ENCODE data around the gene PCBP3. TPM values are rescaled to one million over a fixed set of nuclear protein-coding genes. Genes with fewer than 3 reads are reported as not detected.

The PCBP3 gene
- total and polyA plus RNA-seq, 2 of the 13 experiments (the other 11 are each of a cell fraction or from before 2014, with no cell fraction given) = not detected

DNA sequence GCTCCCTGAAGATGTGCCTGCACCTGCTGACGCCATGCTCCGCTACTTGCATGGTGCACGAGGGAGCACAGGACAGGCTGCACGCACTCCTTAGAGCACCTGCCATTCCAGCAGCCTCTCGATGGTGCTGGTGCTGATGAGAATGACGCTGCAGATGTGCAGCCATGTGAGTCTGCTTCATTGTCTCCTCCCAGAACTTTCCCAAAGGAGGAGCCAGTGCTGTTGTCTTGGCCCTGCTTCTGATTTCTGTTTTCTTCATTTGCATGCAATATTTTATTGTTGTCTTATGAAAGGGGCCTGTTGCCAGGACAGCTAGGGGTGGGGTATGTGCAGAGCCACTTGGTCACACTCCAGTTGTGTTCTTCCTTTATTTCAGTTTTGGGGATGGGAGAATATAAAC is 70.1 kb downstream of the PCBP3 start:
- Histone ChIP-seq H3K27me3 (ENCODE audit: control insufficient read depth in 1 of 2, insufficient read depth in 2 of 2, low read length in 2 of 2) (peaks cover 0 to 16% of the 10 kb centered on the region in 2 experiments; a peak in 2 of 5 replicates), H3K9ac (ENCODE audit: insufficient read depth, low read depth, low read length) (no peak overlapping the region), H3K27ac (ENCODE audit: extremely low read length, insufficient read depth, low read length) (no peak overlapping the region), H2AFZ (ENCODE audit: low read length) (no peak overlapping the region), H4K20me1 (ENCODE audit: insufficient read depth, low read length) (no peaks in the 10 kb centered on the region), H3K4me2 (ENCODE audit: low read depth, low read length) (no peak overlapping the region), H3K9me3 (ENCODE audit: low read length) (no peaks in the 10 kb centered on the region), H3K4me3 (replicated peaks in 1 of 3; ENCODE audit: insufficient read depth in 1 of 3, low read depth in 2 of 3, low read length in 3 of 3) (no peak overlapping the region), H3K79me2 (ENCODE audit: insufficient read depth, low read length) (no peaks in the 10 kb centered on the region), H3K36me3 (replicated peaks in 1 of 2; ENCODE audit: control insufficient read depth in 1 of 2, insufficient read depth in 2 of 2, low read length in 2 of 2) (no peaks in the 10 kb centered on the region), H3K4me1 (ENCODE audit: insufficient read depth, low read length) (no peaks in the 10 kb centered on the region)
- intact Hi-C loops (cut with micrococcal nuclease; ENCODE audit: unreplicated experiment) = no loop called here
- POLR2A ChIA-PET = no interaction called here
- ATAC-seq (no peak), DNase-seq (ENCODE audit: low spot score) (no peak), FAIRE-seq (no peak)
- TF ChIP-seq RFX1 (IDR thresholded peaks at IDR 0.05) (no peak), ZNF547 (CRISPR knock-in tag; IDR thresholded peaks at IDR 0.05) (no peak), FOSL1 (CRISPR knock-in tag; IDR thresholded peaks at IDR 0.05; ENCODE audit: borderline replicate concordance) (no peak), ADNP (CRISPR knock-in tag; IDR thresholded peaks at IDR 0.05) (no peak)
- BruUV-seq (replicated peaks) = no TSS peak
- CTCF ChIA-PET (ENCODE audit: low intra/inter-chr PET ratio, low total read pairs) = no interaction called here
- in situ Hi-C loops (cut with HindIII; ENCODE audit: extremely low pct_ligation_motif_present, low pct_unique_long_range_greater_than_20kb) = no loop called here
- 18% methylated on average over 6 of the region's 6 CpGs for WGBS (ENCODE audit: low lambda C conversion rate)

DNA sequence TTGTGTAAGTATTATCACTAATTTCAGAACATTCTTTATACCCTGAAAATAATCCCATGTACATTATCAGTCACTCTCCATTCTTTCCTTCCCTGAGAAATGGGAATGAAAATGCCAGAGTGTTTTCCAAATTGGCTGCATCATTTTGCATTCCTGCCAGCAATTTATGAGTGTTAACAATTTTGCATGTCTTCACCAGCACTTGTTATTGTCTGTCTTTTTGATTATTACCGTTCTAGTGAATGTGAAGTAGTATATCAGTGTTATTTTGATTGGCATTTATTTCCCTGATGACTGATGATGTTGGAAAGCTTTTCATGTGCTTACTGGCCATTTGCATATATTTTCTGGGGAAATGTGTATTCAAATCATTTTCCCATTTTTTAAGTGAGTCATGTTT is 71.9 kb downstream of the PCBP3 start:
- H3K79me2 ChIP-seq (ENCODE audit: insufficient read depth, low read length) = no peaks in the 10 kb centered on the region
- H3K4me3 ChIP-seq (replicated peaks in 1 of 3; ENCODE audit: insufficient read depth in 1 of 3, low read depth in 2 of 3, low read length in 3 of 3) = no peak overlapping the region
- FAIRE-seq (no peak), ATAC-seq (no peak), DNase-seq (ENCODE audit: low spot score) (no peak)
- ChIA-PET CTCF (ENCODE audit: low intra/inter-chr PET ratio, low total read pairs) (no interaction called here), POLR2A (no interaction called here)
- no peaks in the 10 kb centered on the region for H4K20me1 ChIP-seq (ENCODE audit: insufficient read depth, low read length)
- BruUV-seq (replicated peaks) = no TSS peak
- no peak overlapping the region for H3K9ac ChIP-seq (ENCODE audit: insufficient read depth, low read depth, low read length)
- H3K27me3 ChIP-seq (ENCODE audit: control insufficient read depth in 1 of 2, insufficient read depth in 2 of 2, low read length in 2 of 2) = peaks cover 0 to 19% of the 10 kb centered on the region in 2 experiments; a peak in 2 of 5 replicates
- intact Hi-C loops (cut with micrococcal nuclease; ENCODE audit: unreplicated experiment) (no loop called here), in situ Hi-C loops (cut with HindIII; ENCODE audit: extremely low pct_ligation_motif_present, low pct_unique_long_range_greater_than_20kb) (no loop called here)
- H3K4me1 ChIP-seq (ENCODE audit: insufficient read depth, low read length) = no peaks in the 10 kb centered on the region
- H3K36me3 ChIP-seq (replicated peaks in 1 of 2; ENCODE audit: control insufficient read depth in 1 of 2, insufficient read depth in 2 of 2, low read length in 2 of 2) = no peaks in the 10 kb centered on the region
- no peak overlapping the region for H3K4me2 ChIP-seq (ENCODE audit: low read depth, low read length)
- H3K27ac ChIP-seq (ENCODE audit: extremely low read length, insufficient read depth, low read length) = no peak overlapping the region
- no peaks in the 10 kb centered on the region for H3K9me3 ChIP-seq (ENCODE audit: low read length)
- H2AFZ ChIP-seq (ENCODE audit: low read length) = no peak overlapping the region
- WGBS (ENCODE audit: low lambda C conversion rate) = 0% methylated on average over 1 of the region's 1 CpG
- TF ChIP-seq JDP2 (CRISPR knock-in tag; IDR thresholded peaks at IDR 0.05; ENCODE audit: borderline replicate concordance) (no peak), HOXA5 (CRISPR knock-in tag; IDR thresholded peaks at IDR 0.05) (no peak), YEATS2 (CRISPR knock-in tag; IDR thresholded peaks at IDR 0.05; ENCODE audit: borderline replicate concordance) (no peak), ZNF724P (CRISPR knock-in tag; IDR thresholded peaks at IDR 0.05; ENCODE audit: borderline replicate concordance) (no peak), HOXA9 (CRISPR knock-in tag; IDR thresholded peaks at IDR 0.05; ENCODE audit: borderline replicate concordance) (no peak), ONECUT2 (CRISPR knock-in tag; IDR thresholded peaks at IDR 0.05) (no peak), NFKB2 (CRISPR knock-in tag; IDR thresholded peaks at IDR 0.05; ENCODE audit: borderline replicate concordance) (no peak), MXI1 (IDR thresholded peaks at IDR 0.05; ENCODE audit: borderline replicate concordance, low read depth, low read length) (no peak), BATF2 (CRISPR knock-in tag; IDR thresholded peaks at IDR 0.05) (no peak), ZNF800 (CRISPR knock-in tag; IDR thresholded peaks at IDR 0.05) (no peak), PAF1 (CRISPR knock-in tag; IDR thresholded peaks at IDR 0.05) (no peak), SRY (CRISPR knock-in tag; IDR thresholded peaks at IDR 0.05) (no peak), ZFP36 (IDR thresholded peaks at IDR 0.05; ENCODE audit: borderline replicate concordance, low read depth, low read length, partially characterized antibody) (no peak), FOXA1 (IDR thresholded peaks at IDR 0.05) (no peak), FOXA1 (CRISPR knock-in tag; IDR thresholded peaks at IDR 0.05) (no peak), GTF2F1 (IDR thresholded peaks at IDR 0.05; ENCODE audit: low read length) (no peak)

Data from HepG2 (cell line).